ENCODE data around the gene LHFPL3. TPM values are rescaled to one million over a fixed set of nuclear protein-coding genes. Genes with fewer than 3 reads are reported as not detected.

Gene LHFPL3
- total RNA-seq, 4 donors from 2014 or later: 0.83 TPM; not detected in 3

DNA sequence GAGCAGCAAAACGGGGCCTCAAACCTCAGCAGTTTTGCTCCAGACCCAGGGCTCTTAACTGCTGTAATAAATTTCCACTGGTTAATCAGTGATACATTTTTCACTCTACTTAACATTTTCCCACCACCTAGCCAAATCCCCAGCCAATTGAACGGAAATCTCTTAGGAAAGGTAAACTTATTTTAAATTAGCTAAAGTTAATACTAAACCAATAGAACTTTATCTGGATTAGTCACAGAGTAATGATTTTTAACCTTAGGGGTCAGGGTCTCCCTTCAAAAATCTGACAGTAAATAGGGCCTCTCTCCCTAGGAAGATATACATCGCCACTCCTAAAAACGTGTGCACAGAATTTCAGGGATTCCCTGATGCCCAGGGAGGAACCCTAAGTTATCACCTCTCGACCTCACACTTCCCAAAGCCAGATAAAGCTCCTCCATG lies 598.2 kb downstream of the LHFPL3 start:
- no peaks in the 10 kb centered on the region for H3K9me3 ChIP-seq
- no peaks in the 10 kb centered on the region for H3K27me3 ChIP-seq
- no peaks in the 10 kb centered on the region for H3K36me3 ChIP-seq
- no peak for DNase-seq
- TF ChIP-seq, protein P1, sequence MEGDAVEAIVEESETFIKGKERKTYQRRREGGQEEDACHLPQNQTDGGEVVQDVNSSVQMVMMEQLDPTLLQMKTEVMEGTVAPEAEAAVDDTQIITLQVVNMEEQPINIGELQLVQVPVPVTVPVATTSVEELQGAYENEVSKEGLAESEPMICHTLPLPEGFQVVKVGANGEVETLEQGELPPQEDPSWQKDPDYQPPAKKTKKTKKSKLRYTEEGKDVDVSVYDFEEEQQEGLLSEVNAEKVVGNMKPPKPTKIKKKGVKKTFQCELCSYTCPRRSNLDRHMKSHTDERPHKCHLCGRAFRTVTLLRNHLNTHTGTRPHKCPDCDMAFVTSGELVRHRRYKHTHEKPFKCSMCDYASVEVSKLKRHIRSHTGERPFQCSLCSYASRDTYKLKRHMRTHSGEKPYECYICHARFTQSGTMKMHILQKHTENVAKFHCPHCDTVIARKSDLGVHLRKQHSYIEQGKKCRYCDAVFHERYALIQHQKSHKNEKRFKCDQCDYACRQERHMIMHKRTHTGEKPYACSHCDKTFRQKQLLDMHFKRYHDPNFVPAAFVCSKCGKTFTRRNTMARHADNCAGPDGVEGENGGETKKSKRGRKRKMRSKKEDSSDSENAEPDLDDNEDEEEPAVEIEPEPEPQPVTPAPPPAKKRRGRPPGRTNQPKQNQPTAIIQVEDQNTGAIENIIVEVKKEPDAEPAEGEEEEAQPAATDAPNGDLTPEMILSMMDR (IDR thresholded peaks at IDR 0.05): no peak
- no peak for TF ChIP-seq POLR2A (IDR thresholded peaks at IDR 0.05)
- intact Hi-C loops (cut with DNase I; ENCODE audit: low total_unique reads): no loop called here
- H3K4me3 ChIP-seq: no peak overlapping the region
- H3K27ac ChIP-seq: no peak overlapping the region
- H3K4me1 ChIP-seq: no peaks in the 10 kb centered on the region

DNA sequence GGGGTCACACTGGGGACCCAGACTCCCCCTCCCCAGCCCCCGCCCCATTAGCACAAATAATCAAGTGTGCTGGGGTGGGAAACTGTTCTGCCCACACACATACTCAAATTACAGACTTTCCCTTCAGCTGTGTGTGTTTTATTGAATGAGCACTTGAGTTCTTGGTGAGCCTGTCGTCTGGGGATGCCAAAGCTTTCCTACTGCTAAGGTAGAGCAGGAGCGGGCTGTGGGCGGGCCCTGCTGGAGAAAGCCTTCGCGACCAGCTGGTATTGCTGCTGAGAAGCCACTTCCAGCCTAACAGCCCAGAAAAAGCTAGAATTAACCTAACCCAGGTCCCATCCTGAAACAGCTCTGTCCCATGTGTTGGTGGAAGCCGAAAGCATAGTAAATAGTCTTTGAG lies 598.7 kb downstream of the LHFPL3 start:
- no peak overlapping the region for H3K27ac ChIP-seq
- TF ChIP-seq POLR2A (IDR thresholded peaks at IDR 0.05): no peak
- TF ChIP-seq, protein P1 (IDR thresholded peaks at IDR 0.05): no peak
- H3K4me1 ChIP-seq: no peaks in the 10 kb centered on the region
- intact Hi-C loops (cut with DNase I; ENCODE audit: low total_unique reads): no loop called here
- H3K36me3 ChIP-seq: no peaks in the 10 kb centered on the region
- no peaks in the 10 kb centered on the region for H3K9me3 ChIP-seq
- no peak overlapping the region for H3K4me3 ChIP-seq
- DNase-seq: no peak
- no peaks in the 10 kb centered on the region for H3K27me3 ChIP-seq

DNA sequence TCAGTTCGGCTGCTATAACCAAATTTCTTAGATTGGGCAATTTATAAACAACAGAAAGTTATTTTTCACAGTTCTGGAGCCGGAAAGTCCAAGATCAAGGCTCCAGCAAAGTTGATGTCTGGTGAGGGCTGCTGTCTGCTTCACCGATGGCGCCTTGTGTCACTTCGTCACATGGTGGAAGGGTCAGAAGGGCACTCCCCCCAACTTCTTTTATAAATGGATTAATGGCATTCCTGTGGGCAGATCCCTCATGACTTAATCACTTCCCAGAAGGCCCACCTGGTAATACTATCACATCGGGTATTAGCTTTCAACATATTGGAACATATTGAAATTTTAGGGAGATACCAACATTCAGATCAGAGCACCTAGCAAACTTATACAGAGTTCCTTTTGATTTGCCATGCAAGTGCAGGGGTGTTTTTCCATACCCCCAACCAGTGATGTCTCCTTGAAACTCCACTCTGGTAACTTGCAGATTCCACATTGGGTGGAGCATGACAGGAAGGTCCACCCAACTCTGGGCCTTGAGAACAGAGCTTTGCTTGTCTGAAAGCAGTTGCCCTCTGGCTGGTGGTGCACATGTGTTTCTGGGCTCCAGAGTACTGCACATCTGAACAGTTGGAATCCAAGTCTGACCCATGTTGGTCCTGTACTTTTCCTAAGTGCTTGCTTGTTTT lies 600.5 kb downstream of the LHFPL3 start:
- no peak for DNase-seq
- H3K27me3 ChIP-seq: no peaks in the 10 kb centered on the region
- no peak overlapping the region for H3K27ac ChIP-seq
- no peak overlapping the region for H3K4me3 ChIP-seq
- TF ChIP-seq, protein P1 (IDR thresholded peaks at IDR 0.05): no peak
- no peak for TF ChIP-seq POLR2A (IDR thresholded peaks at IDR 0.05)
- H3K9me3 ChIP-seq: no peaks in the 10 kb centered on the region
- intact Hi-C loops (cut with DNase I; ENCODE audit: low total_unique reads): no loop called here
- H3K36me3 ChIP-seq: no peaks in the 10 kb centered on the region
- H3K4me1 ChIP-seq: no peaks in the 10 kb centered on the region

DNA sequence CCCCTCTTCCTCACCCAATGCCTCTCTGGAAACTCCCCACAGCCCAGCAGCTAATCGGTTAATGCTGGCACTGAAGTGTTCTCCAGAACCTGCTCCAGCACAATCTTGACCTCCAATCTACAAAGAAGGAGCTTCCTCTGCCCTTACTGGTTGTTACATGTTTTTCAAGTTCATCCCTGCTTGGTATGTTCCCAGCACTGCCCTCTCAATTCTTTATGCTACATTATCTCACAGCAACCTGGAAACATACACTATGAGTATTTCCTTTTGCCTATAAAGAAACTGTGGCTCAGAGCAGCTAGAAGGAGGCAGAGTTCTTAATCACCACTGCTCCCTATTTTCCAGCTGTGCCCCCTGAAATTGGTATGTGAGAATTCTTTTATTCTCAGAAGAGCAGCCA lies 601.5 kb downstream of the LHFPL3 start:
- Histone ChIP-seq H3K36me3 (no peaks in the 10 kb centered on the region), H3K27me3 (no peaks in the 10 kb centered on the region), H3K4me3 (no peak overlapping the region), H3K27ac (no peak overlapping the region), H3K4me1 (no peaks in the 10 kb centered on the region), H3K9me3 (no peaks in the 10 kb centered on the region)
- intact Hi-C loops (cut with DNase I; ENCODE audit: low total_unique reads): no loop called here
- no peak for DNase-seq
- TF ChIP-seq, protein P1 (IDR thresholded peaks at IDR 0.05): no peak
- TF ChIP-seq POLR2A (IDR thresholded peaks at IDR 0.05): no peak

DNA sequence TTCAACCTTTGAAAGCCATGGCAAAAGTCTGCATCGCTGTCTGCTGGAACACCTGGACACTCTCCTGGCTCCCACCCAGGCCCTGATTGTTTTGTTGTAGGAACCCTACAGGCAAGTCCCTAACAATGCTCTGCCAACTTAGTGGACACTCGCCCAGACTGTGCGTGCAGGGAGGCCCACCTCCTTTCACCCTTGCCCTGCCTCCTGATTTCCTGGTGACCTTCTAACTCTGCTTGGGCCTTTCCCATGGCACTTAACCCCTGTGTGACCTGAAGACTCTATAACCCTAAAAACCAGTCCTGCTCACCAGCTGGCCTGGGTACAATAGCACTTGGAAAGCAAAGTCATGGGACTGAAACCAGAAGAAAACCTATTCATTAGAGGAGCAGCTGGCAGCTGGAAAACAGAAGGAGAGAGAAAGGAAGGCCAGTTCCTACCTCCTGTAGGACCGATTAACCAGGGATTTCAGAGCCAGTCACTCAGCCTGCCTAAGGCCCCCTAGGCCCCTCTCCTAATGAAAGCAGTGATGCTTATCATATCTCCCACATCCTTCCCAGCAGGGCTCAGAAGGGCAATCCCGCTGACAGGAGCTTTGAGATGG lies 602.9 kb downstream of the LHFPL3 start:
- peak overlapping the region in 1 of 2 donors; percentile 43 for H3K27ac ChIP-seq
- no peaks in the 10 kb centered on the region for H3K36me3 ChIP-seq
- no peaks in the 10 kb centered on the region for H3K9me3 ChIP-seq
- TF ChIP-seq, protein P1 (IDR thresholded peaks at IDR 0.05): no peak
- TF ChIP-seq POLR2A (IDR thresholded peaks at IDR 0.05): no peak
- H3K27me3 ChIP-seq: no peaks in the 10 kb centered on the region
- intact Hi-C loops (cut with DNase I; ENCODE audit: low total_unique reads): no loop called here
- DNase-seq: peak in 1 of 2 donors; percentile 38
- H3K4me3 ChIP-seq: no peak overlapping the region
- no peaks in the 10 kb centered on the region for H3K4me1 ChIP-seq
